Upper lobe of left lung (tissue), 6 donors: Measurements from ENCODE around the gene KCND2. TPM values are rescaled to one million over a fixed set of nuclear protein-coding genes. Genes with fewer than 3 reads are reported as not detected.
"Not testable (repeated sequence)": the region's sequence is repeated elsewhere in the genome, so short reads cannot be mapped to it uniquely, and the experiment has no call there.

Experiments used
- ATAC-seq, 2 donors: fragments of 200-7000 bp; cut with Tn5 transposase; one replicate each; pipeline ENCODE4 v1.9.1; 2022; ENCODE audit warnings: mild to moderate bottlenecking in 2 of 2, moderate library complexity in 2 of 2; ENCODE audit not compliant: low FRiP score in 2 of 2
- DNase-seq, 2 donors: peaks; one replicate each; pipeline ENCODE4 v3.0.0-alpha.2; 2019 to 2020
- H3K27ac ChIP-seq, 4 donors: fragments of 200-600 bp; sonication (generic); one replicate each; pipeline ENCODE4 v1.5.1; 2016 to 2019
- H3K27me3 ChIP-seq, 4 donors: fragments of 200-600 bp; sonication (generic); one replicate each; pipeline ENCODE4 v1.5.1; 2017 to 2019
- H3K36me3 ChIP-seq, 4 donors: fragments of 200-600 bp; sonication (generic); one replicate each; pipeline ENCODE4 v1.5.1; 2016 to 2019
- H3K4me1 ChIP-seq, 4 donors: fragments of 200-600 bp; sonication (generic); one replicate each; pipeline ENCODE4 v1.5.1; 2018 to 2019
- H3K4me3 ChIP-seq, 4 donors: fragments of 200-600 bp; sonication (generic); one replicate each; pipeline ENCODE4 v1.5.1; 2017 to 2019; ENCODE audit warnings: mild to moderate bottlenecking in 2 of 4, moderate library complexity in 1 of 4
- H3K9me3 ChIP-seq, 4 donors: fragments of 200-600 bp; sonication (generic); one replicate each; pipeline ENCODE4 v1.5.1; 2018 to 2019
- CTCF ChIP-seq, 6 experiments: fragments of 450-650 bp in 4 of 6; fragments of 200-600 bp in 2 of 6; sonication (generic) in 2 of 6; IDR thresholded peaks; one replicate each; pipeline ENCODE4 v1.5.1; 2016 to 2019; ENCODE audit warnings: antibody characterized with exemption in 6 of 6
- EP300 ChIP-seq, 4 donors: sonication (generic); formaldehyde crosslinking; IDR thresholded peaks; one replicate each; pipeline ENCODE4 v1.5.1; 2017; ENCODE audit warnings: antibody characterized with exemption in 4 of 4, control low read depth in 2 of 4
- POLR2A ChIP-seq, 4 donors: fragments of 450-650 bp; IDR thresholded peaks; one replicate each; pipeline ENCODE4 v1.5.1; 2016 to 2017; ENCODE audit warnings: antibody characterized with exemption in 4 of 4, mild to moderate bottlenecking in 2 of 4
- POLR2AphosphoS5 ChIP-seq, 2 donors: sonication (generic); formaldehyde crosslinking; IDR thresholded peaks; one replicate each; pipeline ENCODE4 v1.5.1; 2017; ENCODE audit warnings: antibody characterized with exemption in 2 of 2
- WGBS, 2 donors: methylation state at CpG; one replicate each; pipeline ENCODE4 v1.1.5; 2017 to 2018; 5-methylcytosine and 5-hydroxymethylcytosine counted together
- total RNA-seq, 6 donors: library from RNA; depleted of rRNA in 4 of 6; stranded (reverse); fragments of >200 nt in 4 of 6; gene quantifications; one replicate each; pipeline versions ENCODE4 v1.1.0 to v1.2.1, GENCODE V29; 2016 to 2021
- donor health status: DM: no; HTN: no; CAD: no; lungs with moderate emphysema.
- donor health status: DM: no; HTN: yes; CAD: no; lungs with severe emphysema.

Gene KCND2
- total RNA-seq, 6 donors from 2014 or later: under 0.01 to 0.67 (median 0.23) TPM; not detected in 2

- ATAC-seq (no peak), DNase-seq (no peak)
- TF ChIP-seq EP300 (IDR thresholded peaks at IDR 0.05) (no peak), CTCF (IDR thresholded peaks at IDR 0.05) (no peak), POLR2A (IDR thresholded peaks at IDR 0.05) (no peak), POLR2AphosphoS5 (IDR thresholded peaks at IDR 0.05) (no peak)
- H3K36me3 ChIP-seq: no peaks in the 10 kb centered on the region
- H3K27ac ChIP-seq: no peak overlapping the region
- no peaks in the 10 kb centered on the region for H3K4me1 ChIP-seq
- WGBS, 2 donors: 86 to 95% methylated on average over 2 of the region's 2 CpGs
- H3K27me3 ChIP-seq: no peaks in the 10 kb centered on the region
- H3K9me3 ChIP-seq: no peaks in the 10 kb centered on the region
- no peak overlapping the region for H3K4me3 ChIP-seq
Measured at GRCh38 chr7:120700796-120701195, 427.8 kb downstream of the KCND2 start.

- not testable (repeated sequence) for H3K27me3 ChIP-seq, DNase-seq, H3K27ac ChIP-seq, H3K4me1 ChIP-seq, ATAC-seq, H3K9me3 ChIP-seq, H3K36me3 ChIP-seq, H3K4me3 ChIP-seq
- 82 to 88% methylated on average over 1 of the region's 1 CpG for WGBS, 2 donors
Measured at GRCh38 chr7:120702408-120702807, 429.4 kb downstream of the KCND2 start.

GRCh38 chr7:120703585-120704240, 430.7 kb downstream of the KCND2 start:
- Histone ChIP-seq H3K27ac (no peak overlapping the region), H3K36me3 (no peaks in the 10 kb centered on the region), H3K9me3 (no peaks in the 10 kb centered on the region), H3K27me3 (no peaks in the 10 kb centered on the region), H3K4me3 (no peak overlapping the region), H3K4me1 (no peaks in the 10 kb centered on the region)
- TF ChIP-seq EP300 (IDR thresholded peaks at IDR 0.05): no peak
- no peak for TF ChIP-seq POLR2A (IDR thresholded peaks at IDR 0.05)
- no peak for TF ChIP-seq POLR2AphosphoS5 (IDR thresholded peaks at IDR 0.05)
- no peak for TF ChIP-seq CTCF (IDR thresholded peaks at IDR 0.05)
- DNase-seq (no peak), ATAC-seq (no peak)
- 68 to 69% methylated on average over 3 of the region's 3 CpGs for WGBS, 2 donors

GRCh38 chr7:120709252-120709971, 436.4 kb downstream of the KCND2 start:
- H3K4me3 ChIP-seq: no peak overlapping the region

GRCh38 chr7:120709972-120710320, 437.0 kb downstream of the KCND2 start:
- Histone ChIP-seq H3K27me3 (no peaks in the 10 kb centered on the region), H3K9me3 (no peaks in the 10 kb centered on the region), H3K4me3 (no peak overlapping the region), H3K4me1 (no peaks in the 10 kb centered on the region), H3K36me3 (no peaks in the 10 kb centered on the region), H3K27ac (no peak overlapping the region)
- TF ChIP-seq POLR2AphosphoS5 (IDR thresholded peaks at IDR 0.05) (no peak), EP300 (IDR thresholded peaks at IDR 0.05) (no peak), CTCF (IDR thresholded peaks at IDR 0.05) (no peak), POLR2A (IDR thresholded peaks at IDR 0.05) (no peak)
- ATAC-seq (no peak), DNase-seq (no peak)
- WGBS, 2 donors: 76 to 89% methylated on average over 1 of the region's 1 CpG

More at GRCh38 chr7:120709252-120709971, 436.4 kb downstream of the KCND2 start:
- Histone ChIP-seq H3K27me3 (no peaks in the 10 kb centered on the region), H3K9me3 (no peaks in the 10 kb centered on the region), H3K27ac (no peak overlapping the region), H3K4me1 (no peaks in the 10 kb centered on the region), H3K36me3 (no peaks in the 10 kb centered on the region)
- WGBS, 2 donors: 56 to 59% methylated on average over 1 of the region's 1 CpG
- no peak for DNase-seq
- ATAC-seq: no peak
- TF ChIP-seq POLR2A (IDR thresholded peaks at IDR 0.05) (no peak), POLR2AphosphoS5 (IDR thresholded peaks at IDR 0.05) (no peak), EP300 (IDR thresholded peaks at IDR 0.05) (no peak), CTCF (IDR thresholded peaks at IDR 0.05) (no peak)
